HFFc6 (cell line): ENCODE data around the gene PDE4B. TPM values are rescaled to one million over a fixed set of nuclear protein-coding genes. Genes with fewer than 3 reads are reported as not detected.

Experiments used
- DNase-seq: peaks from one replicate; pipeline ENCODE4 v3.0.0-alpha.2; 2018
- H3K27ac Mint-ChIP-seq: 2 replicates; pipeline ENCODE4 v1.8.0; 2020; ENCODE audit warnings: mild to moderate bottlenecking, mixed read lengths
- H3K27me3 Mint-ChIP-seq: 2 replicates; pipeline ENCODE4 v1.8.0; 2021; ENCODE audit warnings: mild to moderate bottlenecking, moderate library complexity, mixed read lengths; ENCODE audit not compliant: insufficient read depth
- H3K36me3 Mint-ChIP-seq: 2 replicates; pipeline ENCODE4 v1.8.0; 2021; ENCODE audit warnings: low read depth, mixed read lengths
- H3K4me1 Mint-ChIP-seq: 2 replicates; pipeline ENCODE4 v1.8.0; 2020; ENCODE audit warnings: low read depth, mixed read lengths
- H3K4me3 Mint-ChIP-seq: 2 replicates; pipeline ENCODE4 v1.8.0; 2020; ENCODE audit warnings: mild to moderate bottlenecking, moderate library complexity, mixed read lengths
- H3K9me3 Mint-ChIP-seq: 2 replicates; pipeline ENCODE4 v1.8.0; 2020; ENCODE audit warnings: mild to moderate bottlenecking, mixed read lengths
- total RNA-seq, 6 experiments: library from RNA; stranded (reverse); fragmentation: NEBNext Ultra II Directional; extraction: Animal tissue kit (Norgen Biotek cat#: 25700); gene quantifications; 2 replicates in 1 of 6; 3 replicates in 5 of 6; pipeline ENCODE4 v1.2.3, GENCODE V29; 2021
- TF ChIP-seq, protein P1 (sequence below): fragments of 200-600 bp; sonication (generic); IDR thresholded peaks from 2 replicates; pipeline ENCODE4 v1.5.0; 2021; ENCODE audit warnings: antibody characterized with exemption, mild to moderate bottlenecking

Gene PDE4B
- total RNA-seq, 6 experiments from 2014 or later, result 34.9 to 57.6 (median 42.8) TPM

DNA sequence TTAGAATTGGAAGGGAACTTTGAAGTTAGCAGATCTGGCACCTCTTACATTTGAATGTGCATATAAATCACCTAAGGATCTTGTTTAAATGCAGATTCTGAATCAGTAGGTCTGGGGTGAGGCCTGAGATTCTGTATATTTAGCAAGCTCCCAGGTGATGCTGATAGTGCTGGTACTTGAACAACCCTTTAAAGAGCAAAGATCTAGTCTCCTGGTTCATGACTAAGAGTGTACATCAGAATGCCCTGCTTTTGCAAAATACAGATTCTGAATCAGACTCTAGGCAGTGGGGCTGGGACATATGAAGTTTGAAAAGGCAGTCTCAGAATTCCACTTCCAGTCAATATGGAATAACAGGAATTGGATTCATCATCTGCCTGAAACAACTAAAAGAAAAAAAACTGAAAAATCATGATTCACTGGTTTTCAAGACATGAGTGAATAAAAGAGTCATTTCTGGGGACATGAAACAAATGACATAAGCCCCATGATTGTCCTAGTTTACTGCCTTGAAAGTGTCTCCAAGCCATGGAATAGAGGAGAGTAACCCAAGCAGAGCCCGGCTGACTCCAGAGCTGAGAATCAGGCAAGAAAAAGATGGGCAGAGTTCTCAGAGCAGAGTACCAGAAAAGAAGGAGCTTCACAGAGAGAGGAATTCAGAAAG is 591.7 kb downstream of the PDE4B start:
- Mint-ChIP-seq H3K36me3 (peaks cover 22% of the 10 kb centered on the region), H3K4me1 (peaks cover 32% of the 10 kb centered on the region), H3K4me3 (no peak overlapping the region), H3K27me3 (no peaks in the 10 kb centered on the region), H3K27ac (no peak overlapping the region), H3K9me3 (peaks cover 26% of the 10 kb centered on the region)
- TF ChIP-seq, protein P1, sequence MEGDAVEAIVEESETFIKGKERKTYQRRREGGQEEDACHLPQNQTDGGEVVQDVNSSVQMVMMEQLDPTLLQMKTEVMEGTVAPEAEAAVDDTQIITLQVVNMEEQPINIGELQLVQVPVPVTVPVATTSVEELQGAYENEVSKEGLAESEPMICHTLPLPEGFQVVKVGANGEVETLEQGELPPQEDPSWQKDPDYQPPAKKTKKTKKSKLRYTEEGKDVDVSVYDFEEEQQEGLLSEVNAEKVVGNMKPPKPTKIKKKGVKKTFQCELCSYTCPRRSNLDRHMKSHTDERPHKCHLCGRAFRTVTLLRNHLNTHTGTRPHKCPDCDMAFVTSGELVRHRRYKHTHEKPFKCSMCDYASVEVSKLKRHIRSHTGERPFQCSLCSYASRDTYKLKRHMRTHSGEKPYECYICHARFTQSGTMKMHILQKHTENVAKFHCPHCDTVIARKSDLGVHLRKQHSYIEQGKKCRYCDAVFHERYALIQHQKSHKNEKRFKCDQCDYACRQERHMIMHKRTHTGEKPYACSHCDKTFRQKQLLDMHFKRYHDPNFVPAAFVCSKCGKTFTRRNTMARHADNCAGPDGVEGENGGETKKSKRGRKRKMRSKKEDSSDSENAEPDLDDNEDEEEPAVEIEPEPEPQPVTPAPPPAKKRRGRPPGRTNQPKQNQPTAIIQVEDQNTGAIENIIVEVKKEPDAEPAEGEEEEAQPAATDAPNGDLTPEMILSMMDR, result no peak
- no peak for DNase-seq

DNA sequence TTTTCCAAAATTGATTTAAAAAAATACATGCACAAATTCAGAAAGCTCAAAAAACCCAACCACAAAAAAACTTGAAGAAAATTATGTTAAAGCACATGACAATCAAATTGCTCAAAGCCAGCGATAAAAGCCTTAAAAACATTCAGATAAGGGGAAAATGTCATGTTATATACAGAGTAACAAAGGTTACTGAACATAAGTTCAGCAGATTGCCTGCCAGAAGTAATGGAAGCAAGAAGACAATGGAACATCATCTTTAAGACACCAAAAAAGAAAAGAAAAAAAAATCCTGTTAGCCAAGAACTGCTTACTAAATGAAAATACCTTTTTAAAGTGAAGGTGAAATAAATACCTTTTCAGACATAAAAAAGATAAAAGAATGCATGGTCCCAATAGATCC is 594.0 kb downstream of the PDE4B start:
- no peak for DNase-seq
- Mint-ChIP-seq H3K4me1 (peaks cover 19% of the 10 kb centered on the region; the same call in 1 of the 2 replicates), H3K27ac (no peak overlapping the region), H3K9me3 (peaks cover 30% of the 10 kb centered on the region), H3K27me3 (no peaks in the 10 kb centered on the region), H3K4me3 (no peak overlapping the region), H3K36me3 (peaks cover 31% of the 10 kb centered on the region)
- TF ChIP-seq, protein P1, result no peak

DNA sequence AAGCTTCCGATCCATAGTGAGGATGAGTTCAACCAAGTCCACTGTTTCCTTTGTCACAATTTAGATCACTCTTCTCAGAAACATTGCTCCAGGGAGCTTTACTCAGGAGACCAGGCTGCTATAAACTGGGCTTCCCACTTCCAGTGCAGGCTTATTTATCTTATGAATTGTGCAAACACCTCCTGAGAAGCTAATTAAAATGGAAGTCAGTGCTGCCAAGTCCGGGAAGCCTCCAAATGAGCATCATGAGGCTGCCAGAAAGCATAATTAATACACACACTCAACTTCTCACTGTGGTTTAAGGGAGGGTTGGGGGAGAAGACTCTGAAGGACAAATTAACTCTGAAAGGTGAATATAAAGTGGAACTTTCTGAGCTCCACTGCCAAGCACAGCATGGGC is 596.2 kb downstream of the PDE4B start:
- no peak for DNase-seq
- Mint-ChIP-seq H3K27ac (no peak overlapping the region), H3K36me3 (peaks cover 31% of the 10 kb centered on the region), H3K27me3 (no peaks in the 10 kb centered on the region), H3K9me3 (peaks cover 30% of the 10 kb centered on the region), H3K4me1 (peaks cover 9% of the 10 kb centered on the region; the same call in 1 of the 2 replicates), H3K4me3 (no peak overlapping the region)
- TF ChIP-seq, protein P1, result no peak

DNA sequence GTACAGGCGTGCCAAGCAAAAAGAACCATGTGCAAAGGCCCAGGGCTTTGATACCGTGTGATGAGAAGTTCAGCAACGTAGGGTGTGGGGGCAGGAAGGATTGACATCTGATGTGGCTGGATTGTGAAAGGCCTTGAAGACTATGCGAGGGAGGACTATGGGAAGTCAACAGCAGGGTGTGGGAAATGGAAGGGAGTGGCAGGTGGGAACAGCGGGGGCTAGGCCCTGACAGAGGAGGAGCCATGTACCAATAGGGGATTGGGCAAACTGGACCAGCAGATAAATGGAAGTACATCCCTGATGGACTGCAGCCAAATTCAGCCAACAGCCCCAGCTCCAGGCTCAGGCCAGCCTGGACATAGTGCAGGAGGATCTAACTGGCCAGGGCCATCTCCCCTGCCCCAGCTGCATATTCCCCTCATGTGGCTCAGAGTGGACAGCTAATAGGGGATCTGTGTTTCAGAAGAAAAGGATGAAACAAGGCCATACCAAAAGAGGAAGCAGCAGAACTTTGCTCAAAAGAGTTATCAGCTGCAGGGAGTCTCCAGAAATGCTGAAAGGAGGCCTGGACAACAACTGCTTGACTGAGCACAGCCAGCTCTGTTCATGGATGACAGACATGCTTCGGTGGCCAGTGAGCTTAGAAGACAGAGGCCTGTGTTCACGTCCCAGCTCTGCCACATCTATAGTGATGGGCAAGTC is 601.0 kb downstream of the PDE4B start:
- H3K4me1 Mint-ChIP-seq, result peaks cover 5% of the 10 kb centered on the region
- peaks cover 5% of the 10 kb centered on the region for H3K9me3 Mint-ChIP-seq
- H3K27me3 Mint-ChIP-seq, result no peaks in the 10 kb centered on the region; the same call in 1 of the 2 replicates
- H3K27ac Mint-ChIP-seq, result no peak overlapping the region
- no peak overlapping the region for H3K4me3 Mint-ChIP-seq
- TF ChIP-seq, protein P1, result no peak
- no peak for DNase-seq
- H3K36me3 Mint-ChIP-seq, result peaks cover 10% of the 10 kb centered on the region

DNA sequence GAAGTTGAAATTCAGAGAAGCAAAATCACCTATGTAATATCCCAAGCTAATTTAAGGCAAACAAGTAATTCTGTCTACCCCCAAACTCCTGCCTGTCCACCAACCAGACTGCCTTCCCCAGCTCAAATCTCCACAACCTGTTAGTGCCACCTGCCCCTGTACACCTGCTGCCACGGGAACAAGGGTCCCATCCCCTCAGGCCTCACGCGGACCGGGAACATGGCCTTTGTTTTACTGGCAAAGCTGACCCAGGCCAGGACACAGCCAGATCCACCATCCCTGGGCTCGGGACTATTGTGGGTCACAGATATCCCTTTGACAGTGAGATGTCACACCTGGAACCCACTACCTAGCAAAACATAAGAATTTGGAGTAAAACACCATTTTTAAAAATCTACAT is 601.9 kb downstream of the PDE4B start:
- no peak for DNase-seq
- Mint-ChIP-seq H3K9me3 (peaks cover 2% of the 10 kb centered on the region), H3K36me3 (peaks cover 6% of the 10 kb centered on the region), H3K27ac (no peak overlapping the region), H3K27me3 (no peaks in the 10 kb centered on the region; the same call in 1 of the 2 replicates), H3K4me1 (peaks cover 14% of the 10 kb centered on the region), H3K4me3 (no peak overlapping the region)
- TF ChIP-seq, protein P1, result no peak
